Neural progenitor cell (in vitro differentiated cells): Measurements from ENCODE around the gene ABCG8.

Experiments used
- EZH2 ChIP-seq: fragments of 200-600 bp; sonication (generic); IDR thresholded peaks from 2 replicates; pipeline ENCODE4 v1.6.1; 2017; ENCODE audit warnings: antibody characterized with exemption, mild to moderate bottlenecking, moderate library complexity
- TF ChIP-seq, protein P1 (sequence below): fragments of 200-600 bp; sonication (generic); IDR thresholded peaks from 2 replicates; pipeline ENCODE4 v1.5.1; 2017; ENCODE audit warnings: antibody characterized with exemption, mild to moderate bottlenecking

DNA sequence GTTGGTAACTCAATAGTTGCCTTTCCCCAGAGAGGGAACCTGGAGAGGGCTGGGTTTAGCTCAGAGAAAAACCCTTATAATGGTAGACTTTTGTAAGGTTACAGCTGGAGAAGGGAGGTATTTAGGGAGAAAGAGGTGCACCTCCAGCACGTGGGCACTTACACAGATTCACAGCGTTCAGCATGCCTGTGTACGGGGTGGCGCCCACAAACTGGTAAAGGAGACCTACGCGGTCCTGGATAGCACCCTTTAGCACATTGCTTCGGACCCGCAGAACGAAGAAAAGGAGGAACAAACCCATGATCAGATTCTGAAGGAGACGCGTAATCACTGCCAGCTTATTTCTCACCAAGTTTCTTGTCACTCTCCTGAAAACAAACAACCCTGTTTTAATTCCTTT, 15.0 kb upstream of the ABCG8 start:
- TF ChIP-seq, protein P1, sequence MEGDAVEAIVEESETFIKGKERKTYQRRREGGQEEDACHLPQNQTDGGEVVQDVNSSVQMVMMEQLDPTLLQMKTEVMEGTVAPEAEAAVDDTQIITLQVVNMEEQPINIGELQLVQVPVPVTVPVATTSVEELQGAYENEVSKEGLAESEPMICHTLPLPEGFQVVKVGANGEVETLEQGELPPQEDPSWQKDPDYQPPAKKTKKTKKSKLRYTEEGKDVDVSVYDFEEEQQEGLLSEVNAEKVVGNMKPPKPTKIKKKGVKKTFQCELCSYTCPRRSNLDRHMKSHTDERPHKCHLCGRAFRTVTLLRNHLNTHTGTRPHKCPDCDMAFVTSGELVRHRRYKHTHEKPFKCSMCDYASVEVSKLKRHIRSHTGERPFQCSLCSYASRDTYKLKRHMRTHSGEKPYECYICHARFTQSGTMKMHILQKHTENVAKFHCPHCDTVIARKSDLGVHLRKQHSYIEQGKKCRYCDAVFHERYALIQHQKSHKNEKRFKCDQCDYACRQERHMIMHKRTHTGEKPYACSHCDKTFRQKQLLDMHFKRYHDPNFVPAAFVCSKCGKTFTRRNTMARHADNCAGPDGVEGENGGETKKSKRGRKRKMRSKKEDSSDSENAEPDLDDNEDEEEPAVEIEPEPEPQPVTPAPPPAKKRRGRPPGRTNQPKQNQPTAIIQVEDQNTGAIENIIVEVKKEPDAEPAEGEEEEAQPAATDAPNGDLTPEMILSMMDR: no peak
- TF ChIP-seq EZH2: no peak
